Measurements from ENCODE around the gene FBXW12.
A peak's percentile ranks its signal among the peaks of the same experiment; 100 is the strongest.

The FBXW12 gene

DNA sequence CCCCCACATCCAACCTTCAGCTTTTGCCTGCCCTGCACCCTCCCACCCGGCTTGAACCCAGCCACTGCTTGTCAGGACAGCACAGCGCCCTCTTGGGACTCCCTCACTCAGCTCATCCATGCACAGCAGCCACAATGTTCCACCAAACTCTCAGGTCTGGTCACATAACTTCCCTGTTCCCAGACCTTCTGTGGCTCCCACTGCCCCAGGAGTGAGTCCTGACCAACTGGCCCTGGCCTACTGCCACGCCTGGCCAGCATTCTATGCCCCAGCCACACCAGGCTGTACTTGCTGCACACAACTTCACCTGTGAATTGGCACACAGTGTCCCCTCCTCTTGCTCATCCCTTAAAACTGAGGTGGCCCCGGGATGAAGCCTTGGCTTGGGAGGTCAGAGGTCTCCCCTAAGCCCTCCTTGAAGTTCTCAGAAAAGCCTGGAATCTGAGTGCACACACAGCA lies 36.8 kb downstream of the FBXW12 start:
- H3K23ac ChIP-seq (ENCODE audit: low read depth, low read length, poor library complexity) = peak overlapping the region; percentile 16
- no peak for DNase-seq (ENCODE audit: low spot score)
- no peak overlapping the region for H3K18ac ChIP-seq (ENCODE audit: low read length)
- H3K9me3 ChIP-seq (replicated peaks in 1 of 2; ENCODE audit: control insufficient read depth in 2 of 2, insufficient read depth in 1 of 2, low read depth in 1 of 2, low read length in 2 of 2) = peaks cover 0 to 1% of the 10 kb centered on the region in 2 donors
- H2BK120ac ChIP-seq (ENCODE audit: low read depth, low read length) = no peak overlapping the region
- H4K91ac ChIP-seq (ENCODE audit: low read depth, low read length, poor library complexity) = no peak overlapping the region
- WGBS, 2 donors (ENCODE audit: extremely low coverage in 2 of 2, insufficient read length in 2 of 2, insufficient replicate concordance in 1 of 2) = no CpG with 5 or more reads among the region's 4 CpGs
- H2BK15ac ChIP-seq (ENCODE audit: low read length) = no peak overlapping the region
- H2BK12ac ChIP-seq (ENCODE audit: low read length) = no peak overlapping the region
- no peak overlapping the region for H3K9ac ChIP-seq (ENCODE audit: low read depth, low read length, poor library complexity)
- H2AK5ac ChIP-seq (ENCODE audit: low read depth, low read length) = no peak overlapping the region
- H3K79me1 ChIP-seq (ENCODE audit: low read depth, low read length) = peaks cover 7% of the 10 kb centered on the region
- no peak overlapping the region for H3K27ac ChIP-seq (replicated peaks; ENCODE audit: low read length)
- H3K27me3 ChIP-seq (ENCODE audit: control insufficient read depth in 3 of 3, insufficient read depth in 3 of 3, low read depth in 1 of 3, low read length in 3 of 3) = no peaks in the 10 kb centered on the region
- H3K4me2 ChIP-seq (ENCODE audit: insufficient read depth, low read length, poor library complexity, severe bottlenecking) = no peak overlapping the region
- H2BK5ac ChIP-seq (ENCODE audit: low read length) = no peak overlapping the region
- no peak overlapping the region for H2AFZ ChIP-seq (ENCODE audit: low read length)
- no peak overlapping the region for H3K4me3 ChIP-seq (ENCODE audit: low read length in 2 of 2)
- H3K36me3 ChIP-seq (replicated peaks in 1 of 2; ENCODE audit: control insufficient read depth in 2 of 2, insufficient read depth in 2 of 2, low read length in 2 of 2) = peaks cover 91 to 100% of the 10 kb centered on the region in 2 donors
- no peak overlapping the region for H3K4ac ChIP-seq (ENCODE audit: low read length)
- H3K14ac ChIP-seq (ENCODE audit: low read length) = no peak overlapping the region
- H4K8ac ChIP-seq (ENCODE audit: low read depth, low read length) = no peak overlapping the region
- no peaks in the 10 kb centered on the region for H3K4me1 ChIP-seq (ENCODE audit: control insufficient read depth in 2 of 2, insufficient read depth in 1 of 2, low read depth in 1 of 2, low read length in 2 of 2)

DNA sequence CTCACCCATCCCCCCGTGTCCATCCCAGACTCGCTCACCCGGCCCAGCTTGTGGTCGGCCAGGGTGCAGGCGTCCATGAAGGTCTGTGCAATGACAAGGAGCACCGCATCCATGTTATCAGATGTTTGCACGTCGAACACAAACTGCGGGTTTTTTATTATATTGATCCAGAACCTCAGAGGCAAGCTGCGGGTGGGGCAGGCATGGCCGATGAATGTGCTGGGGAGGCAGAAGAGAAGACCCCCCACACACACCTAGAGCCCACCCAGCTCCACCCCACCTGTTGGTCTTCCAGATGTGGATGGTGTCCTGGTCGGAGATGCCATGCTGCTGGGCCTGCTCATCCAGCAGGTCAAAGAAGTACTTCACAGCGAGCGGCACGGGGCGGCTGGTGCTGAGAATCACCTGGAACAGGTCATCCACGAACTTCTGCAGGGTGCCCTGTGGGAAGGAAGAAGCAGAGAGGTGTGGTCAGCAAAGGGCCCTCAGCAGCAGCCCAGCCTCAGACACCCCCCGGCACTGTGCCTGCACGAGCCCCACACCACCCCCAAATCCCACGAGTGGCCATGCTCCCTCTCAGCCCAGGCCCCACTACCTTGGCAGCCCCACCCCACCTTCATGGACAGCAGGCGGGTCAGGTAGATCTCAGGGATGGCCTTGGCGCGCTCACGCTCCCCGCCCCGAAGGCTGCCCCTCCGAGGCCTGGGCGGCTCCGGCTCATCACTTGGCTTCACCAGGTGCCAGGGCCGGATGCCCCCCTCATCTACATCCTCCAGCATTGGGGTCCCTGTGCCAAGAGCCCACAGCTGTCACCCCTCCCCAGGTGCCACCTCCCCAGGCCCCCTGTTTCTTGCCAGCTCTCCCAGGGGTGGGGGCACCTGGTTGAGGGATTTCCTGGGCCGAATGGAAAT lies 37.5 kb downstream of the FBXW12 start:
- H3K36me3 ChIP-seq (replicated peaks in 1 of 2; ENCODE audit: control insufficient read depth in 2 of 2, insufficient read depth in 2 of 2, low read length in 2 of 2) = peaks cover 91 to 100% of the 10 kb centered on the region in 2 donors
- peaks cover 0 to 1% of the 10 kb centered on the region in 2 donors for H3K9me3 ChIP-seq (replicated peaks in 1 of 2; ENCODE audit: control insufficient read depth in 2 of 2, insufficient read depth in 1 of 2, low read depth in 1 of 2, low read length in 2 of 2)
- no peak overlapping the region for H4K91ac ChIP-seq (ENCODE audit: low read depth, low read length, poor library complexity)
- no peak overlapping the region for H4K8ac ChIP-seq (ENCODE audit: low read depth, low read length)
- H3K27me3 ChIP-seq (ENCODE audit: control insufficient read depth in 3 of 3, insufficient read depth in 3 of 3, low read depth in 1 of 3, low read length in 3 of 3) = no peaks in the 10 kb centered on the region
- H2BK15ac ChIP-seq (ENCODE audit: low read length) = no peak overlapping the region
- H3K4me2 ChIP-seq (ENCODE audit: insufficient read depth, low read length, poor library complexity, severe bottlenecking) = no peak overlapping the region
- no peak overlapping the region for H3K18ac ChIP-seq (ENCODE audit: low read length)
- no peak overlapping the region for H2BK12ac ChIP-seq (ENCODE audit: low read length)
- H3K4me1 ChIP-seq (ENCODE audit: control insufficient read depth in 2 of 2, insufficient read depth in 1 of 2, low read depth in 1 of 2, low read length in 2 of 2) = no peaks in the 10 kb centered on the region
- H3K14ac ChIP-seq (ENCODE audit: low read length) = no peak overlapping the region
- no peak for DNase-seq (ENCODE audit: low spot score)
- H3K27ac ChIP-seq (replicated peaks; ENCODE audit: low read length) = no peak overlapping the region
- no peak overlapping the region for H3K4me3 ChIP-seq (ENCODE audit: low read length in 2 of 2)
- H2BK120ac ChIP-seq (ENCODE audit: low read depth, low read length) = no peak overlapping the region
- H2AFZ ChIP-seq (ENCODE audit: low read length) = no peak overlapping the region
- H2BK5ac ChIP-seq (ENCODE audit: low read length) = peak overlapping the region; percentile 56
- no peak overlapping the region for H2AK5ac ChIP-seq (ENCODE audit: low read depth, low read length)
- H3K4ac ChIP-seq (ENCODE audit: low read length) = no peak overlapping the region
- peak overlapping the region; percentile 36 for H3K9ac ChIP-seq (ENCODE audit: low read depth, low read length, poor library complexity)
- peak overlapping the region; percentile 56 for H3K23ac ChIP-seq (ENCODE audit: low read depth, low read length, poor library complexity)
- WGBS, 2 donors (ENCODE audit: extremely low coverage in 2 of 2, insufficient read length in 2 of 2, insufficient replicate concordance in 1 of 2) = no CpG with 5 or more reads among the region's 31 CpGs
- peaks cover 7% of the 10 kb centered on the region for H3K79me1 ChIP-seq (ENCODE audit: low read depth, low read length)

DNA sequence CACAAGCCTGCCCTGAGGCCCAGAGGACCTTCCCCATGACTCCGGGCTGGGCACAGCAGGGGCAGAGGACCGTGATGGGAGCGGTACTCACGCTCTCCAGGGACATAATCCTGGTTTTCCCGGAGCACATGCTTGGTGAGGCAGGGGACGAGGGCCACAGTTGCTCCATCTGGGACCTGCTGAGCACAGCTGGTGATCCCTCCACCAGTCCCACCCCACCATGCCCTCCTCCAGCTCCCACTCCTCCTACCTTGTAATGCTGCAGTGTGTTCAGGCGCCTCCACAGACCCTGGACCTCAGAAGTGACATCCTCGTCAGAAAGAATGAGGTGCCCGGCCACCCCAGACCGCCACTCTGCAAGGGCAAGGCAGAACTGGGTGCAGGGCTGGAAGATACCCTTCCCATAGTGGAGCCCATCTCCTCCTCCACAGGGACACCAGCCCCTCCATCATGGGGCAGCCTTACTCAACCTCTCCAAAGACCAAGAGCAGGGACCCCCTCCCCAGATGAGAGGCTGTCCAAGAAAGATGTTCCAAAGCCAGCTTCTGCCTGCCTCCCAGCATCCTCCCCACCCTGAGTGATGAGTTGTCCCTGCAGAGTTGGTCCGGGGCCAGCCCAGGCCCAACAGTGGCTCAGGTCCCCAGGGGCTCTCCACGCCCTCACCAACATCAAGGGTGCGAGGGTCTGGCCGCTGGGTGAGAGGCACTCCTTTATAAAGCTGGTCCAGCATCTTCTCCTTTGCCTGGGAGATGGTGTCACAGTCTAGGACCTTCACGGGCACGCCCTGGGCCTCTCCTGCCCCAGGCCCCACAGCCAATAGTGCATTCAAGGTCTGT lies 38.4 kb downstream of the FBXW12 start:
- Histone ChIP-seq H3K4me1 (ENCODE audit: control insufficient read depth in 2 of 2, insufficient read depth in 1 of 2, low read depth in 1 of 2, low read length in 2 of 2) (no peaks in the 10 kb centered on the region), H3K4me2 (ENCODE audit: insufficient read depth, low read length, poor library complexity, severe bottlenecking) (no peak overlapping the region), H3K79me1 (ENCODE audit: low read depth, low read length) (peaks cover 13% of the 10 kb centered on the region), H2AK5ac (ENCODE audit: low read depth, low read length) (no peak overlapping the region), H3K36me3 (replicated peaks in 1 of 2; ENCODE audit: control insufficient read depth in 2 of 2, insufficient read depth in 2 of 2, low read length in 2 of 2) (peaks cover 91 to 100% of the 10 kb centered on the region in 2 donors), H3K27ac (replicated peaks; ENCODE audit: low read length) (no peak overlapping the region), H2AFZ (ENCODE audit: low read length) (no peak overlapping the region), H2BK12ac (ENCODE audit: low read length) (no peak overlapping the region), H4K91ac (ENCODE audit: low read depth, low read length, poor library complexity) (no peak overlapping the region), H3K4ac (ENCODE audit: low read length) (no peak overlapping the region), H3K18ac (ENCODE audit: low read length) (no peak overlapping the region), H3K14ac (ENCODE audit: low read length) (no peak overlapping the region), H3K4me3 (ENCODE audit: low read length in 2 of 2) (peak overlapping the region in 1 of 2 donors; percentile 19), H3K9me3 (replicated peaks in 1 of 2; ENCODE audit: control insufficient read depth in 2 of 2, insufficient read depth in 1 of 2, low read depth in 1 of 2, low read length in 2 of 2) (no peaks in the 10 kb centered on the region), H4K8ac (ENCODE audit: low read depth, low read length) (no peak overlapping the region), H2BK5ac (ENCODE audit: low read length) (no peak overlapping the region), H3K9ac (ENCODE audit: low read depth, low read length, poor library complexity) (peak overlapping the region; percentile 15), H3K23ac (ENCODE audit: low read depth, low read length, poor library complexity) (no peak overlapping the region), H3K27me3 (ENCODE audit: control insufficient read depth in 3 of 3, insufficient read depth in 3 of 3, low read depth in 1 of 3, low read length in 3 of 3) (no peaks in the 10 kb centered on the region), H2BK120ac (ENCODE audit: low read depth, low read length) (no peak overlapping the region), H2BK15ac (ENCODE audit: low read length) (no peak overlapping the region)
- no CpG with 5 or more reads among the region's 16 CpGs for WGBS, 2 donors (ENCODE audit: extremely low coverage in 2 of 2, insufficient read length in 2 of 2, insufficient replicate concordance in 1 of 2)
- DNase-seq (ENCODE audit: low spot score) = no peak
